Measurements from ENCODE around the gene CYP17A1. TPM values are rescaled to one million over a fixed set of nuclear protein-coding genes. Genes with fewer than 3 reads are reported as not detected.
A peak's percentile ranks its signal among the peaks of the same experiment; 100 is the strongest.

The CYP17A1 gene
- polyA plus RNA-seq, 1 experiment = not detected

- no peak overlapping the region for H3K4me3 ChIP-seq (ENCODE audit: low read depth, low read length)
- peak overlapping the region; percentile 98 for H3K27ac ChIP-seq (ENCODE audit: low read depth, low read length)
- TF ChIP-seq CTCF (IDR thresholded peaks at IDR 0.05; ENCODE audit: low read depth, low read length) = no peak
- POLR2A ChIA-PET = interaction anchor here (1.7 kb wide), 1 partner anchor 64 kb away, joined by 6 read pairs; no protein-coding TSS in a partner anchor
- CTCF ChIA-PET = interaction anchor here (0.7 to 1.3 kb wide), 2 partner anchors 16 to 17 kb away, joined by 4 read pairs; no protein-coding TSS in a partner anchor
- DNase-seq (ENCODE audit: low read depth, low spot score) = no peak
- no peaks in the 10 kb centered on the region for H3K27me3 ChIP-seq (ENCODE audit: control insufficient read depth, insufficient read depth, low read length)
- H3K9me3 ChIP-seq (ENCODE audit: control insufficient read depth, insufficient read depth, low read length) = no peaks in the 10 kb centered on the region; the same call in 1 of the 2 replicates
Measured at GRCh38 chr10:102817175-102817574, 20.0 kb downstream of the CYP17A1 start.

GRCh38 chr10:102815790-102816549, 21.2 kb downstream of the CYP17A1 start:
- peak; percentile 81 for DNase-seq (ENCODE audit: low read depth, low spot score)
- ChIA-PET POLR2A (interaction anchor here (0.6 to 1.7 kb wide), 5 partner anchors 12 to 74 kb away, joined by 3 to 16 read pairs (median 4); no protein-coding TSS in a partner anchor), CTCF (interaction anchor here (1.2 to 2.2 kb wide), 3 partner anchors 18 to 85 kb away, joined by 4 to 6 read pairs (median 4); no protein-coding TSS in a partner anchor)

GRCh38 chr10:102814873-102815661, 22.1 kb downstream of the CYP17A1 start:
- Histone ChIP-seq H3K9me3 (ENCODE audit: control insufficient read depth, insufficient read depth, low read length) (no peaks in the 10 kb centered on the region; the same call in 1 of the 2 replicates), H3K4me3 (ENCODE audit: low read depth, low read length) (no peak overlapping the region), H3K27ac (ENCODE audit: low read depth, low read length) (peak overlapping the region; percentile 98), H3K27me3 (ENCODE audit: control insufficient read depth, insufficient read depth, low read length) (no peaks in the 10 kb centered on the region)
- ChIA-PET CTCF (interaction anchor here (2.2 kb wide), 1 partner anchor 86 kb away, joined by 6 read pairs; no protein-coding TSS in a partner anchor), POLR2A (interaction anchor here (0.6 to 1.7 kb wide), 5 partner anchors 11 to 72 kb away, joined by 3 to 16 read pairs (median 4); no protein-coding TSS in a partner anchor)
- DNase-seq (ENCODE audit: low read depth, low spot score) = no peak
- no peak for TF ChIP-seq CTCF (IDR thresholded peaks at IDR 0.05; ENCODE audit: low read depth, low read length)

More at GRCh38 chr10:102815790-102816549, 21.2 kb downstream of the CYP17A1 start:
- TF ChIP-seq CTCF (IDR thresholded peaks at IDR 0.05; ENCODE audit: low read depth, low read length) = no peak
- H3K27me3 ChIP-seq (ENCODE audit: control insufficient read depth, insufficient read depth, low read length) = no peaks in the 10 kb centered on the region
- H3K9me3 ChIP-seq (ENCODE audit: control insufficient read depth, insufficient read depth, low read length) = no peaks in the 10 kb centered on the region; the same call in 1 of the 2 replicates
- H3K4me3 ChIP-seq (ENCODE audit: low read depth, low read length) = no peak overlapping the region
- H3K27ac ChIP-seq (ENCODE audit: low read depth, low read length) = peak overlapping the region; percentile 98

- no peak for DNase-seq (ENCODE audit: low read depth, low spot score)
- H3K4me3 ChIP-seq (ENCODE audit: low read depth, low read length) = no peak overlapping the region
- CTCF ChIA-PET = no interaction called here
- POLR2A ChIA-PET = no interaction called here
- TF ChIP-seq CTCF (IDR thresholded peaks at IDR 0.05; ENCODE audit: low read depth, low read length) = no peak
- peak overlapping the region; percentile 31 for H3K27ac ChIP-seq (ENCODE audit: low read depth, low read length)
- no peaks in the 10 kb centered on the region; the same call in 1 of the 2 replicates for H3K9me3 ChIP-seq (ENCODE audit: control insufficient read depth, insufficient read depth, low read length)
- H3K27me3 ChIP-seq (ENCODE audit: control insufficient read depth, insufficient read depth, low read length) = no peaks in the 10 kb centered on the region
Measured at GRCh38 chr10:102814453-102814871, 22.8 kb downstream of the CYP17A1 start.
